ENCODE data around the gene DPM3. TPM values are rescaled to one million over a fixed set of nuclear protein-coding genes. Genes with fewer than 3 reads are reported as not detected.
A peak's percentile ranks its signal among the peaks of the same experiment; 100 is the strongest.

DPM3 gene
- total RNA-seq, 1 experiment from 2014 or later: 27.8 TPM

GRCh38 chr1:155131856-155132255, 8.5 kb downstream of the DPM3 start:
- Mint-ChIP-seq H3K27me3 (ENCODE audit: insufficient read depth, unreplicated experiment) (no peaks in the 10 kb centered on the region), H3K27ac (ENCODE audit: unreplicated experiment) (peak overlapping the region; percentile 67), H3K4me3 (ENCODE audit: unreplicated experiment) (no peak overlapping the region), H3K4me1 (ENCODE audit: low read depth, unreplicated experiment) (peaks cover 32% of the 10 kb centered on the region), H3K9me3 (ENCODE audit: unreplicated experiment) (no peaks in the 10 kb centered on the region), H3K36me3 (ENCODE audit: insufficient read depth, unreplicated experiment) (peaks cover 60% of the 10 kb centered on the region)
- TF ChIP-seq CTCF (IDR thresholded peaks at IDR 0.05; ENCODE audit: insufficient read depth in 1 of 2, low read depth in 1 of 2, low read length in 1 of 2, severe bottlenecking in 1 of 2, unreplicated experiment in 1 of 2): no peak
- no peak overlapping the region for H3K4me3 ChIP-seq (ENCODE audit: low read depth, low read length)
- H3K4me1 ChIP-seq: peaks cover 33% of the 10 kb centered on the region
- peaks cover 14% of the 10 kb centered on the region for H3K36me3 ChIP-seq (ENCODE audit: control insufficient read depth, insufficient read depth, low read length)
- ChIA-PET CTCF (no interaction called here), POLR2A (no interaction called here)
- no peaks in the 10 kb centered on the region for H3K27me3 ChIP-seq (replicated peaks; ENCODE audit: control insufficient read depth, insufficient read depth, low read length)
- intact Hi-C loops (cut with micrococcal nuclease; ENCODE audit: unreplicated experiment): no loop called here
- BruUV-seq (replicated peaks): no TSS peak
- no peak for DNase-seq
- no peaks in the 10 kb centered on the region for H3K9me3 ChIP-seq

- Mint-ChIP-seq H3K36me3 (ENCODE audit: insufficient read depth, unreplicated experiment) (peaks cover 66% of the 10 kb centered on the region), H3K27ac (ENCODE audit: unreplicated experiment) (peak overlapping the region; percentile 67), H3K4me3 (ENCODE audit: unreplicated experiment) (no peak overlapping the region), H3K27me3 (ENCODE audit: insufficient read depth, unreplicated experiment) (no peaks in the 10 kb centered on the region), H3K4me1 (ENCODE audit: low read depth, unreplicated experiment) (peaks cover 32% of the 10 kb centered on the region), H3K9me3 (ENCODE audit: unreplicated experiment) (no peaks in the 10 kb centered on the region)
- no peaks in the 10 kb centered on the region for H3K9me3 ChIP-seq
- H3K36me3 ChIP-seq (ENCODE audit: control insufficient read depth, insufficient read depth, low read length): peaks cover 14% of the 10 kb centered on the region
- intact Hi-C loops (cut with micrococcal nuclease; ENCODE audit: unreplicated experiment): no loop called here
- DNase-seq: no peak
- no peak overlapping the region for H3K4me3 ChIP-seq (ENCODE audit: low read depth, low read length)
- no peak for TF ChIP-seq CTCF (IDR thresholded peaks at IDR 0.05; ENCODE audit: insufficient read depth in 1 of 2, low read depth in 1 of 2, low read length in 1 of 2, severe bottlenecking in 1 of 2, unreplicated experiment in 1 of 2)
- no peaks in the 10 kb centered on the region for H3K27me3 ChIP-seq (replicated peaks; ENCODE audit: control insufficient read depth, insufficient read depth, low read length)
- ChIA-PET CTCF (no interaction called here), POLR2A (no interaction called here)
- BruUV-seq (replicated peaks): no TSS peak
- peaks cover 34% of the 10 kb centered on the region for H3K4me1 ChIP-seq
These were observed 9.0 kb downstream of the DPM3 start for GRCh38 chr1:155131285-155131684.

- H3K36me3 Mint-ChIP-seq (ENCODE audit: insufficient read depth, unreplicated experiment): peaks cover 68% of the 10 kb centered on the region
- H3K4me1 ChIP-seq: peaks cover 43% of the 10 kb centered on the region
- no peak for TF ChIP-seq CTCF (IDR thresholded peaks at IDR 0.05; ENCODE audit: insufficient read depth in 1 of 2, low read depth in 1 of 2, low read length in 1 of 2, severe bottlenecking in 1 of 2, unreplicated experiment in 1 of 2)
- no TSS peak for BruUV-seq (replicated peaks)
- peaks cover 14% of the 10 kb centered on the region for H3K36me3 ChIP-seq (ENCODE audit: control insufficient read depth, insufficient read depth, low read length)
- H3K9me3 ChIP-seq: no peaks in the 10 kb centered on the region
- no peak for DNase-seq
- POLR2A ChIA-PET: interaction anchor here (0.6 to 1.2 kb wide), 4 partner anchors 10 to 45 kb away, joined by 3 to 4 read pairs (median 3); partner anchors contain the start of gene KRTCAP2
- H3K27ac Mint-ChIP-seq (ENCODE audit: unreplicated experiment): peak overlapping the region; percentile 80
- intact Hi-C loops (cut with micrococcal nuclease; ENCODE audit: unreplicated experiment): no loop called here
- no peaks in the 10 kb centered on the region for H3K9me3 Mint-ChIP-seq (ENCODE audit: unreplicated experiment)
- peak overlapping the region; percentile 68 for H3K4me3 ChIP-seq (ENCODE audit: low read depth, low read length)
- H3K4me1 Mint-ChIP-seq (ENCODE audit: low read depth, unreplicated experiment): peaks cover 37% of the 10 kb centered on the region
- peak overlapping the region; percentile 89 for H3K4me3 Mint-ChIP-seq (ENCODE audit: unreplicated experiment)
- H3K27me3 Mint-ChIP-seq (ENCODE audit: insufficient read depth, unreplicated experiment): no peaks in the 10 kb centered on the region
- H3K27me3 ChIP-seq (replicated peaks; ENCODE audit: control insufficient read depth, insufficient read depth, low read length): no peaks in the 10 kb centered on the region
- CTCF ChIA-PET: interaction anchor here (1.9 to 3.7 kb wide), 3 partner anchors 37 to 42 kb away, joined by 10 to 16 read pairs (median 11); partner anchors contain the start of gene KRTCAP2
These were observed 9.9 kb downstream of the DPM3 start for GRCh38 chr1:155130272-155131006.

Measured in Caco-2 (cell line).